IMR-90 (cell line): Measurements from ENCODE around the gene ENPP7.

ENCODE experiments used
- CEBPB ChIP-seq: IDR thresholded peaks from 2 replicates; pipeline ENCODE4 v1.6.1; 2012; ENCODE audit warnings: low read depth, low read length, improper control_type of control experiment
- FOS ChIP-seq: fragments of 150-350 bp; IDR thresholded peaks from 2 replicates; pipeline ENCODE4 v1.6.1; 2016; ENCODE audit warnings: low read depth, low read length
- MAFK ChIP-seq: IDR thresholded peaks from 2 replicates; pipeline ENCODE4 v1.6.1; 2012; ENCODE audit warnings: low read depth, low read length, improper control_type of control experiment
- MXI1 ChIP-seq: IDR thresholded peaks from 2 replicates; pipeline ENCODE4 v1.6.1; 2012; ENCODE audit warnings: low read depth, mild to moderate bottlenecking, low read length, moderate library complexity, borderline replicate concordance
- POLR2A ChIP-seq: IDR thresholded peaks from 2 replicates; pipeline ENCODE4 v1.6.1; 2012; ENCODE audit warnings: mild to moderate bottlenecking, low read depth, low read length
- RAD21 ChIP-seq: IDR thresholded peaks from 2 replicates; pipeline ENCODE4 v1.6.1; 2012; ENCODE audit warnings: low read length, improper control_type of control experiment
- RCOR1 ChIP-seq: IDR thresholded peaks from 2 replicates; pipeline ENCODE4 v1.6.1; 2012; ENCODE audit warnings: mild to moderate bottlenecking, low read length, improper control_type of control experiment; ENCODE audit not compliant: insufficient replicate concordance
- RFX5 ChIP-seq: IDR thresholded peaks from 2 replicates; pipeline ENCODE4 v1.8.0; 2012; ENCODE audit warnings: low read depth, mild to moderate bottlenecking, low read length, moderate library complexity
- SMC3 ChIP-seq: fragments of 150-350 bp; IDR thresholded peaks from 2 replicates; pipeline ENCODE4 v1.6.1; 2016; ENCODE audit warnings: low read depth, mild to moderate bottlenecking, antibody characterized with exemption, low read length, moderate library complexity
- TF ChIP-seq, protein P1 (sequence below): conservative IDR thresholded peaks from 2 replicates; pipeline ENCODE4 v1.5.1; 2012; ENCODE audit warnings: mild to moderate bottlenecking, low read depth, low read length, improper control_type of control experiment
- TF ChIP-seq, protein P2 (sequence below): fragments of 150-350 bp; IDR thresholded peaks from 2 replicates; pipeline ENCODE4 v1.6.1; 2017; ENCODE audit warnings: mild to moderate bottlenecking, antibody characterized with exemption, low read length, low read depth

DNA sequence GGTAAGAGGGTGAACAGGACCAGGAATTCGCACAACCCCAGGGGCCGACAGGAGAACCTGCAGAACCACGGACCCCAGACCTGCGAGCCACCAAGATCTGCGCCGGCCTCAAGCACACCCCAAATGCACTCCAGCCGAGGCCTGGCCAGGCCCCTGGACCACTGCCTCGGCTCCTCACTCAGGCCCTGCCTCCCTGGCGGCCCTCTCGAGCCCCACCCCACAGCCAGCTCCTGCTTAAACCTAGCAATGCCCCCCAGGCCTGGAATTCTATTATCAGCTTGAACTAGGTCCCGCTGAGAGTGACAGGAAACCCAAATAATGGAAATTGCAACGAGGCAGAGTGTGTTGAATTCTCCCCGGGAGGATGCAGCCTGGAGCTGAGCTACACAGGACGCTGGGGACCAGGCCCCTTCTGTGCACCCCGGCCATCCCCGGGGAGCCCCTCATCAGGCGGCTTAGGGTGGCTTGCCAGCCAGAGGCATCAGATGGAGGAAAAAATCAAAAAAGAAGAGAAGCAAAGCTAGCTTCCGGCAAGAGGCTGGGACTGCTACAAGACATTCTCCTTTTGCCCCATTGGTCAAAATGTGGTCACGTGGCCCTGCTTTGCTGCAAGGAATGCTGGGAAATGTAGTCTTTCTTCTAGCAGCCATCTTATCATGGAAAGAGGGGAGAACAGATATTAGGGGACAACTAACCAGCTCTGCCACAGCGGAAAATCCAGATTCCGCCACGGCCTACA, 2.4 kb upstream of the ENPP7 start:
- no peak for TF ChIP-seq POLR2A
- TF ChIP-seq FOS: no peak
- TF ChIP-seq, protein P1, sequence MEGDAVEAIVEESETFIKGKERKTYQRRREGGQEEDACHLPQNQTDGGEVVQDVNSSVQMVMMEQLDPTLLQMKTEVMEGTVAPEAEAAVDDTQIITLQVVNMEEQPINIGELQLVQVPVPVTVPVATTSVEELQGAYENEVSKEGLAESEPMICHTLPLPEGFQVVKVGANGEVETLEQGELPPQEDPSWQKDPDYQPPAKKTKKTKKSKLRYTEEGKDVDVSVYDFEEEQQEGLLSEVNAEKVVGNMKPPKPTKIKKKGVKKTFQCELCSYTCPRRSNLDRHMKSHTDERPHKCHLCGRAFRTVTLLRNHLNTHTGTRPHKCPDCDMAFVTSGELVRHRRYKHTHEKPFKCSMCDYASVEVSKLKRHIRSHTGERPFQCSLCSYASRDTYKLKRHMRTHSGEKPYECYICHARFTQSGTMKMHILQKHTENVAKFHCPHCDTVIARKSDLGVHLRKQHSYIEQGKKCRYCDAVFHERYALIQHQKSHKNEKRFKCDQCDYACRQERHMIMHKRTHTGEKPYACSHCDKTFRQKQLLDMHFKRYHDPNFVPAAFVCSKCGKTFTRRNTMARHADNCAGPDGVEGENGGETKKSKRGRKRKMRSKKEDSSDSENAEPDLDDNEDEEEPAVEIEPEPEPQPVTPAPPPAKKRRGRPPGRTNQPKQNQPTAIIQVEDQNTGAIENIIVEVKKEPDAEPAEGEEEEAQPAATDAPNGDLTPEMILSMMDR: no peak
- no peak for TF ChIP-seq MXI1
- TF ChIP-seq RFX5: no peak
- no peak for TF ChIP-seq CEBPB
- no peak for TF ChIP-seq MAFK
- no peak for TF ChIP-seq RAD21
- TF ChIP-seq, protein P2, sequence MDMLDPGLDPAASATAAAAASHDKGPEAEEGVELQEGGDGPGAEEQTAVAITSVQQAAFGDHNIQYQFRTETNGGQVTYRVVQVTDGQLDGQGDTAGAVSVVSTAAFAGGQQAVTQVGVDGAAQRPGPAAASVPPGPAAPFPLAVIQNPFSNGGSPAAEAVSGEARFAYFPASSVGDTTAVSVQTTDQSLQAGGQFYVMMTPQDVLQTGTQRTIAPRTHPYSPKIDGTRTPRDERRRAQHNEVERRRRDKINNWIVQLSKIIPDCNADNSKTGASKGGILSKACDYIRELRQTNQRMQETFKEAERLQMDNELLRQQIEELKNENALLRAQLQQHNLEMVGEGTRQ: peak; percentile 99
- TF ChIP-seq RCOR1: no peak
- no peak for TF ChIP-seq SMC3
